ENCODE measurements around the gene ATOSB. TPM values are rescaled to one million over a fixed set of nuclear protein-coding genes. Genes with fewer than 3 reads are reported as not detected.

The ATOSB gene
- total RNA-seq, 4 donors from 2014 or later, result 13.0 to 28.9 (median 24.2) TPM

DNA sequence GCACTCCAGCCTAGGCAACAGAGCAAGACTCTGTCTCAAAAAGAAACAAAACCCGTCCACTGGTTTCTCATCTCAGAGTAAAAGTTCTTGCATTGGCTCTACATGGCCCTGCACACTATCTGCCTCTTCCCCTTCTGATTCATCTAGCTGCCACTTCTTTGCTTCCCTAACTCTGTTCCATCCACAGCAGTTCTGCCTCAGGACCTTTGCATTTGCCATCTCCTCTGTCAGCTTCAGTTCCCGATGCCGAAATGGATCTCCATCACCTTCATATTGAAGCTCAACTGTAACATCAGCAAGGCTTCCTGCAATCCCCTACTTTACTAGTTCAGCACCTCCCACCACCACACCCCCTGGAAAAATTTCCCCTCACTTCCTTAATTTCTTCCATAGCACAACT is 18.1 kb downstream of the ATOSB start:
- Histone ChIP-seq H3K4me1 (peaks cover 12 to 26% of the 10 kb centered on the region in 2 donors), H3K27ac (no peak overlapping the region), H3K27me3 (no peaks in the 10 kb centered on the region), H3K36me3 (peaks cover 0 to 42% of the 10 kb centered on the region in 2 donors), H3K4me3 (no peak overlapping the region), H3K9me3 (no peaks in the 10 kb centered on the region)
- in situ Hi-C loops (cut with MboI; ENCODE audit: low sequenced_read_pairs in 4 of 4) (loop anchor here in 2 of 4 donors (10.0 to 25.0 kb wide), 2 partner anchors 203 to 435 kb away; partner anchors contain the start of genes CCL27 (in 1 of the 2) and IL11RA (in 1 of the 2)), intact Hi-C loops (cut with DNase I; ENCODE audit: low total_unique reads) (no loop called here)
- DNase-seq (no peak), ATAC-seq (no peak)
- TF ChIP-seq CTCF (IDR thresholded peaks at IDR 0.05 in 4 of 5, conservative IDR thresholded peaks at IDR 0.05 in 1 of 5) (no peak), POLR2A (IDR thresholded peaks at IDR 0.05) (no peak)

GRCh38 chr9:35096035-35096849 is 19.4 kb downstream of the ATOSB start, which contains the start of gene PIGO:
TSS of gene PIGO (minus strand) at chr9:35096591. CDS start at chr9:35095565, 1,026 bp downstream.
- peaks cover 6 to 14% of the 10 kb centered on the region in 2 donors for H3K4me1 ChIP-seq
- no peaks in the 10 kb centered on the region for H3K27me3 ChIP-seq
- in situ Hi-C loops (cut with MboI; ENCODE audit: low sequenced_read_pairs in 4 of 4) (loop anchor here in 2 of 4 donors (10.0 to 25.0 kb wide), 2 partner anchors 201 to 434 kb away; partner anchors contain the start of genes CCL27 (in 1 of the 2) and IL11RA (in 1 of the 2)), intact Hi-C loops (cut with DNase I; ENCODE audit: low total_unique reads) (loop anchor here (1.0 kb wide), 1 partner anchor 197 kb away; no protein-coding TSS in a partner anchor)
- DNase-seq, result peak; percentile 81 to 84
- peak within 1 kb of the TSS; percentile 82 to 99 (median 83) for H3K4me3 ChIP-seq
- peak within 1 kb of the TSS; percentile 89 to 99 (median 92) for H3K27ac ChIP-seq
- peaks cover 0 to 51% of the 10 kb centered on the region in 2 donors for H3K36me3 ChIP-seq
- peak; percentile 91 to 92 for ATAC-seq
- no peaks in the 10 kb centered on the region for H3K9me3 ChIP-seq
- TF ChIP-seq CTCF (IDR thresholded peaks at IDR 0.05 in 4 of 5, conservative IDR thresholded peaks at IDR 0.05 in 1 of 5), result peak; percentile 77 to 94 (median 79)
- peak; percentile 22 to 39 for TF ChIP-seq POLR2A (IDR thresholded peaks at IDR 0.05)

- TF ChIP-seq CTCF (IDR thresholded peaks at IDR 0.05 in 4 of 5, conservative IDR thresholded peaks at IDR 0.05 in 1 of 5) (no peak), POLR2A (IDR thresholded peaks at IDR 0.05) (no peak)
- H3K27me3 ChIP-seq, result no peaks in the 10 kb centered on the region
- DNase-seq, result no peak
Observed at GRCh38 chr9:35091536-35091935, 24.1 kb downstream of the ATOSB start.

DNA sequence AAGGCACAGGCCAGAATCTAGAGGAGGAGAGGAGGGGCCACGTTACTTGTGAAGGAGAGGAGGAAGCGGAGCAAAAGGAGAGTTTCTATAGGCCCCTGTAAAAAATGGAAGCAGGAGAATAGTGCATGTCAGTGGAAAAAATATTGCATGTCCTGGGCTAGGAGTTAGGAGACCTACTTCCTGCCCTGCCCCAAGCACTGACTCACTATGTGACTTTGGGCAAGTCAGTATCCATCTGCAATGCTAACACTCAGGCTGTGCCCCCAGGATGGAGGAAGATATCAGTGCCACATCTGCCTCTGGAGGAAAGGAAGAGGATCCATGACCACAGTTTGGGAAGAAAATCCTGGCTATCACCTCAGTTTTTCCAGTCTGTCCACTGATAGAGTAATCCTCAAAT is 26.2 kb downstream of the ATOSB start:
- Histone ChIP-seq H3K9me3 (no peaks in the 10 kb centered on the region), H3K27ac (no peak overlapping the region), H3K36me3 (peaks cover 0 to 69% of the 10 kb centered on the region in 2 donors), H3K27me3 (no peaks in the 10 kb centered on the region), H3K4me1 (no peaks in the 10 kb centered on the region), H3K4me3 (no peak overlapping the region)
- DNase-seq (no peak), ATAC-seq (no peak)
- intact Hi-C loops (cut with DNase I; ENCODE audit: low total_unique reads), result no loop called here
- TF ChIP-seq POLR2A (IDR thresholded peaks at IDR 0.05) (no peak), CTCF (IDR thresholded peaks at IDR 0.05 in 4 of 5, conservative IDR thresholded peaks at IDR 0.05 in 1 of 5) (no peak)
- in situ Hi-C loops (cut with MboI; ENCODE audit: low sequenced_read_pairs in 4 of 4), result loop anchor here in 1 of 4 donors (25.0 kb wide), 1 partner anchor 427 kb away; the partner anchor contains the start of genes CCL27 and IL11RA

More at GRCh38 chr9:35091536-35091935, 24.1 kb downstream of the ATOSB start:
- H3K36me3 ChIP-seq, result peaks cover 0 to 70% of the 10 kb centered on the region in 2 donors
- H3K9me3 ChIP-seq, result no peaks in the 10 kb centered on the region
- ATAC-seq, result no peak
- H3K4me3 ChIP-seq, result no peak overlapping the region
- in situ Hi-C loops (cut with MboI; ENCODE audit: low sequenced_read_pairs in 4 of 4) (loop anchor here in 3 of 4 donors (5.0 to 25.0 kb wide), 3 partner anchors 194 to 429 kb away; partner anchors contain the start of genes CCL27 (in 1 of the 3) and IL11RA (in 1 of the 3)), intact Hi-C loops (cut with DNase I; ENCODE audit: low total_unique reads) (no loop called here)
- H3K4me1 ChIP-seq, result peaks cover 6 to 9% of the 10 kb centered on the region in 2 donors
- no peak overlapping the region for H3K27ac ChIP-seq

All from gastrocnemius medialis (tissue), 4 donors.